ENCODE data around the gene PDGFA.

DNA sequence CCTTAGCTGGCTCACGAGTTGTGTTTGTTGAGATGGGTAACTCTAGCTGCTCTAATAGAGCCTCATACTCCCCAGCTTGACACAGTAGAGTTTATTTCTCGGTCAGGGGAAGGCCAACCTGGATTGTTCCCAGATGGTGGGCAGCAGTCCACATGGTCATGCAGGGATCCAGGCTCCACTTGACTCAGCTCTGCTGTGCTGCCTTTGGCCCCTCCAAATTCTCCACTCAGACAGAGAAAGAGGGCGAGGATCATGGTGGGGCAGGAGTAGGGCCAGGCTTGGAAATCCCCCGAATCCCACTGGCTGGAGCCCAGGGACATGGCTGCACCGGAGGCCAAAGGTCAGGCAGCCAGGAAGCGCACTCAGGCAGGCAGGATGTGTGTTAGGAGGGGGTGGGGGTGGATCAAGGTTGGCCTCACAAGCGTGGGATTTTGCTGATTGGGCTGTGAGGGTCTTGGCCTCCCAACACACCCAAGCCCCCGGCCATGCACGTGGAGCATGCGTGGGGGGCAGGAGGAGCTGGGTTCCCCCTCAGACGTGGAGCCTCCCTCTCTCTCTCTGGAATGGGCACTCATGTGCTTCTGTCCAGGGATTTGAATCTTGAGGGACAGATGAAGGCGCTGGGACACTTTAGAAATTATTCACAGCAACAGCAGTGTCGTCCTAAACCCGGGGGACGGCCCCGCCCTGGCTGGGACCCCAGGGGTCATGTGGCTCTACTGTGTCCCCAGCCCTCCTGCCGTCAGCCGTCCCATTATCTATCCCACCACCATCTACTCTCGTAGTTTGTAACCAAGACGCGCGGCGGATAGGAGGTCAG, 44.8 kb downstream of the PDGFA start:
- TF ChIP-seq, protein P1, sequence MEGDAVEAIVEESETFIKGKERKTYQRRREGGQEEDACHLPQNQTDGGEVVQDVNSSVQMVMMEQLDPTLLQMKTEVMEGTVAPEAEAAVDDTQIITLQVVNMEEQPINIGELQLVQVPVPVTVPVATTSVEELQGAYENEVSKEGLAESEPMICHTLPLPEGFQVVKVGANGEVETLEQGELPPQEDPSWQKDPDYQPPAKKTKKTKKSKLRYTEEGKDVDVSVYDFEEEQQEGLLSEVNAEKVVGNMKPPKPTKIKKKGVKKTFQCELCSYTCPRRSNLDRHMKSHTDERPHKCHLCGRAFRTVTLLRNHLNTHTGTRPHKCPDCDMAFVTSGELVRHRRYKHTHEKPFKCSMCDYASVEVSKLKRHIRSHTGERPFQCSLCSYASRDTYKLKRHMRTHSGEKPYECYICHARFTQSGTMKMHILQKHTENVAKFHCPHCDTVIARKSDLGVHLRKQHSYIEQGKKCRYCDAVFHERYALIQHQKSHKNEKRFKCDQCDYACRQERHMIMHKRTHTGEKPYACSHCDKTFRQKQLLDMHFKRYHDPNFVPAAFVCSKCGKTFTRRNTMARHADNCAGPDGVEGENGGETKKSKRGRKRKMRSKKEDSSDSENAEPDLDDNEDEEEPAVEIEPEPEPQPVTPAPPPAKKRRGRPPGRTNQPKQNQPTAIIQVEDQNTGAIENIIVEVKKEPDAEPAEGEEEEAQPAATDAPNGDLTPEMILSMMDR (IDR thresholded peaks at IDR 0.05), result no peak
- no peak for TF ChIP-seq POLR2A (IDR thresholded peaks at IDR 0.05)
- TF ChIP-seq POLR2AphosphoS5 (IDR thresholded peaks at IDR 0.05), result no peak
- TF ChIP-seq EP300 (IDR thresholded peaks at IDR 0.05), result no peak
